ENCODE results near the gene TIMP2.

DNA sequence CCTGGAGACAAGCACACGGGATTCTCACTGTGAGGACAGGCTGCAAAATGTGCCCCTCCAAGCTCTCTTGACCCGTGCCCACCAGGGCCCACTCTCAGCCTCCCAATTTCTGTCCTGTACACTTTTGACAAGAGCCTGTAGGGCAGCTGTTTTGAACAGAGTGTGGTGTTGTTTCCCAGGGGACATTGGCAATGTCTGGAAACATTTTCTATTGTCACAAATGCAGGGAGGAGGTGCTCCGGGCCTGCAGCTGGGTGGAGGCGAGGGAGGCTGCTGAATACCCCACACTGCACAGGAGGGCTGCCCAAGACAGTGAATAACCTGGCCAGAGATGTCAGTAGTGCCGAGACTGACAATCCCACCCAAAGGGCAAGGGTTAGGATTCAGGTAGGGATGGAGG lies 32.7 kb downstream of the TIMP2 start:
- TF ChIP-seq, protein P1, sequence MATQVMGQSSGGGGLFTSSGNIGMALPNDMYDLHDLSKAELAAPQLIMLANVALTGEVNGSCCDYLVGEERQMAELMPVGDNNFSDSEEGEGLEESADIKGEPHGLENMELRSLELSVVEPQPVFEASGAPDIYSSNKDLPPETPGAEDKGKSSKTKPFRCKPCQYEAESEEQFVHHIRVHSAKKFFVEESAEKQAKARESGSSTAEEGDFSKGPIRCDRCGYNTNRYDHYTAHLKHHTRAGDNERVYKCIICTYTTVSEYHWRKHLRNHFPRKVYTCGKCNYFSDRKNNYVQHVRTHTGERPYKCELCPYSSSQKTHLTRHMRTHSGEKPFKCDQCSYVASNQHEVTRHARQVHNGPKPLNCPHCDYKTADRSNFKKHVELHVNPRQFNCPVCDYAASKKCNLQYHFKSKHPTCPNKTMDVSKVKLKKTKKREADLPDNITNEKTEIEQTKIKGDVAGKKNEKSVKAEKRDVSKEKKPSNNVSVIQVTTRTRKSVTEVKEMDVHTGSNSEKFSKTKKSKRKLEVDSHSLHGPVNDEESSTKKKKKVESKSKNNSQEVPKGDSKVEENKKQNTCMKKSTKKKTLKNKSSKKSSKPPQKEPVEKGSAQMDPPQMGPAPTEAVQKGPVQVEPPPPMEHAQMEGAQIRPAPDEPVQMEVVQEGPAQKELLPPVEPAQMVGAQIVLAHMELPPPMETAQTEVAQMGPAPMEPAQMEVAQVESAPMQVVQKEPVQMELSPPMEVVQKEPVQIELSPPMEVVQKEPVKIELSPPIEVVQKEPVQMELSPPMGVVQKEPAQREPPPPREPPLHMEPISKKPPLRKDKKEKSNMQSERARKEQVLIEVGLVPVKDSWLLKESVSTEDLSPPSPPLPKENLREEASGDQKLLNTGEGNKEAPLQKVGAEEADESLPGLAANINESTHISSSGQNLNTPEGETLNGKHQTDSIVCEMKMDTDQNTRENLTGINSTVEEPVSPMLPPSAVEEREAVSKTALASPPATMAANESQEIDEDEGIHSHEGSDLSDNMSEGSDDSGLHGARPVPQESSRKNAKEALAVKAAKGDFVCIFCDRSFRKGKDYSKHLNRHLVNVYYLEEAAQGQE (IDR thresholded peaks at IDR 0.05; ENCODE audit: insufficient read depth in 1 of 2, low read depth in 2 of 2, low read length in 1 of 2), result no peak
- TF ChIP-seq, protein P2, sequence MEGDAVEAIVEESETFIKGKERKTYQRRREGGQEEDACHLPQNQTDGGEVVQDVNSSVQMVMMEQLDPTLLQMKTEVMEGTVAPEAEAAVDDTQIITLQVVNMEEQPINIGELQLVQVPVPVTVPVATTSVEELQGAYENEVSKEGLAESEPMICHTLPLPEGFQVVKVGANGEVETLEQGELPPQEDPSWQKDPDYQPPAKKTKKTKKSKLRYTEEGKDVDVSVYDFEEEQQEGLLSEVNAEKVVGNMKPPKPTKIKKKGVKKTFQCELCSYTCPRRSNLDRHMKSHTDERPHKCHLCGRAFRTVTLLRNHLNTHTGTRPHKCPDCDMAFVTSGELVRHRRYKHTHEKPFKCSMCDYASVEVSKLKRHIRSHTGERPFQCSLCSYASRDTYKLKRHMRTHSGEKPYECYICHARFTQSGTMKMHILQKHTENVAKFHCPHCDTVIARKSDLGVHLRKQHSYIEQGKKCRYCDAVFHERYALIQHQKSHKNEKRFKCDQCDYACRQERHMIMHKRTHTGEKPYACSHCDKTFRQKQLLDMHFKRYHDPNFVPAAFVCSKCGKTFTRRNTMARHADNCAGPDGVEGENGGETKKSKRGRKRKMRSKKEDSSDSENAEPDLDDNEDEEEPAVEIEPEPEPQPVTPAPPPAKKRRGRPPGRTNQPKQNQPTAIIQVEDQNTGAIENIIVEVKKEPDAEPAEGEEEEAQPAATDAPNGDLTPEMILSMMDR (IDR thresholded peaks at IDR 0.05), result no peak
- no peak for TF ChIP-seq POLR2AphosphoS5 (IDR thresholded peaks at IDR 0.05; ENCODE audit: low read depth, low read length)
- TF ChIP-seq SIN3A (IDR thresholded peaks at IDR 0.05; ENCODE audit: borderline replicate concordance, insufficient read depth, low read depth, low read length), result no peak
- TF ChIP-seq TCF7L2 (IDR thresholded peaks at IDR 0.05; ENCODE audit: low read depth, low read length), result no peak
